Raji (cell line): ENCODE data around the gene FDXACB1.

Experiments
- POLR2A ChIP-seq: IDR thresholded peaks from 2 replicates; pipeline ENCODE4 v1.6.1; 2011; ENCODE audit warnings: low read depth, low read length, control low read depth; ENCODE audit not compliant: insufficient read depth

Gene FDXACB1

GRCh38 chr11:111878849-111879636 is at the start of gene FDXACB1, which contains the start of gene CFAP68:
TSS of gene FDXACB1 (minus strand) at chr11:111879165. CDS start at chr11:111879132, 33 bp downstream.
TSS of gene CFAP68 (plus strand) at chr11:111879541. CDS start at chr11:111879561, 20 bp downstream.
- peak; percentile 85 for TF ChIP-seq POLR2A

- TF ChIP-seq POLR2A, result peak; percentile 88
These were observed 47.8 kb upstream of the FDXACB1 start for GRCh38 chr11:111926505-111927391.

- TF ChIP-seq POLR2A, result no peak
These were observed 47.0 kb upstream of the FDXACB1 start for GRCh38 chr11:111925953-111926352.

- no peak for TF ChIP-seq POLR2A
These were observed 45.0 kb upstream of the FDXACB1 start for GRCh38 chr11:111923951-111924350.

- no peak for TF ChIP-seq POLR2A
These were observed 44.4 kb upstream of the FDXACB1 start for GRCh38 chr11:111923351-111923788.

- TF ChIP-seq POLR2A, result no peak
These were observed 43.8 kb upstream of the FDXACB1 start for GRCh38 chr11:111922803-111923202.

GRCh38 chr11:111921541-111922230 is 42.7 kb upstream of the FDXACB1 start:
- TF ChIP-seq POLR2A, result no peak

GRCh38 chr11:111920908-111921307 is 41.9 kb upstream of the FDXACB1 start:
- no peak for TF ChIP-seq POLR2A

- TF ChIP-seq POLR2A, result no peak
These were observed 39.7 kb upstream of the FDXACB1 start, which contains the start of gene C11orf52 for GRCh38 chr11:111918390-111919256. TSS of gene C11orf52 (plus strand) at chr11:111918913. CDS start at chr11:111918973, 60 bp downstream.

- no peak for TF ChIP-seq POLR2A
These were observed 38.8 kb upstream of the FDXACB1 start for GRCh38 chr11:111917788-111918187.

GRCh38 chr11:111917312-111917711 is 38.3 kb upstream of the FDXACB1 start:
- TF ChIP-seq POLR2A, result no peak

- no peak for TF ChIP-seq POLR2A
These were observed 37.8 kb upstream of the FDXACB1 start for GRCh38 chr11:111916768-111917167.

- no peak for TF ChIP-seq POLR2A
These were observed 35.0 kb upstream of the FDXACB1 start for GRCh38 chr11:111913997-111914396.

- no peak for TF ChIP-seq POLR2A
These were observed 34.3 kb upstream of the FDXACB1 start for GRCh38 chr11:111913031-111913861.

- no peak for TF ChIP-seq POLR2A
These were observed 33.6 kb upstream of the FDXACB1 start, which contains the start of gene HSPB2 for GRCh38 chr11:111912535-111912934. TSS of gene HSPB2 (plus strand) at chr11:111912734. CDS start at chr11:111912830, 96 bp downstream.
